H1 (cell line): Measurements from ENCODE around the gene LCMT1. TPM values are rescaled to one million over a fixed set of nuclear protein-coding genes. Genes with fewer than 3 reads are reported as not detected.

Source experiments
- CTCF ChIA-PET: fragments of 300-600 bp; sonication (Branson Sonifier 250); formaldehyde crosslinking; loops from one replicate; lab custom pipeline; 2021; ENCODE audit not compliant: partially characterized antibody; lab: Charles Lee
- POLR2A ChIA-PET: fragments of 300-600 bp; sonication (Branson Sonifier 250); formaldehyde crosslinking; loops from one replicate; lab custom pipeline; 2021; ENCODE audit warnings: inconsistent platforms; ENCODE audit not compliant: partially characterized antibody; lab: Charles Lee
- DNase-seq, 2 experiments: peaks; one replicate each; pipeline versions ENCODE4 v3.0.0 to v3.0.0-alpha.2; 2010 to 2022; ENCODE audit warnings: low spot score in 2 of 2, low read depth in 1 of 2, mixed read lengths in 1 of 2
- FAIRE-seq: peaks from 2 replicates; lab custom pipeline; 2011; peaks lifted over from hg19 to GRCh38; lab: Jason Lieb, UNC
- H2AFZ ChIP-seq: 2 replicates; pipeline ENCODE4 v1.8.1; 2012; ENCODE audit warnings: low read length, inconsistent platforms
- H2AK5ac ChIP-seq: 2 replicates; pipeline ENCODE4 v1.6.1; 2013; ENCODE audit warnings: low read depth, low read length
- H2BK120ac ChIP-seq: replicated peaks from 2 replicates; pipeline ENCODE3; 2013; ENCODE audit warnings: low read depth, low read length, inconsistent platforms
- H2BK12ac ChIP-seq: 2 replicates; pipeline ENCODE4 v1.6.1; 2013; ENCODE audit warnings: low read depth, low read length
- H2BK15ac ChIP-seq: 2 replicates; pipeline ENCODE4 v1.6.1; 2013; ENCODE audit warnings: low read length
- H2BK20ac ChIP-seq: 2 replicates; pipeline ENCODE4 v1.6.1; 2013; ENCODE audit warnings: low read length
- H2BK5ac ChIP-seq: 2 replicates; pipeline ENCODE4 v1.6.1; 2013; ENCODE audit warnings: low read depth, low read length
- H3K14ac ChIP-seq: 2 replicates; pipeline ENCODE4 v1.6.1; 2013; ENCODE audit warnings: inconsistent platforms; ENCODE audit not compliant: insufficient read length
- H3K18ac ChIP-seq: 2 replicates; pipeline ENCODE4 v1.6.1; 2013; ENCODE audit warnings: low read length; ENCODE audit errors: extremely low read depth
- H3K23ac ChIP-seq: 2 replicates; pipeline ENCODE4 v1.6.1; 2013; ENCODE audit warnings: inconsistent platforms; ENCODE audit not compliant: insufficient read length
- H3K23me2 ChIP-seq: 2 replicates; pipeline ENCODE4 v1.6.1; 2013; ENCODE audit warnings: low read depth, low read length
- H3K27ac ChIP-seq: 2 replicates; pipeline ENCODE4 v1.6.1; 2011; ENCODE audit warnings: low read depth, low read length, inconsistent platforms
- H3K27me3 ChIP-seq, 4 experiments: replicated peaks in 1 of 4; 1 replicate in 1 of 4; 2 replicates in 3 of 4; pipeline versions ENCODE4 v1.6.1 to v1.8.1; 2011 to 2013; ENCODE audit warnings: low read length in 3 of 4, mild to moderate bottlenecking in 3 of 4, inconsistent platforms in 2 of 4, mixed read lengths in 2 of 4, moderate library complexity in 1 of 4; ENCODE audit not compliant: control insufficient read depth in 3 of 4, insufficient read depth in 3 of 4; ENCODE audit errors: extremely low read depth in 1 of 4
- H3K36me3 ChIP-seq, 4 experiments: 2 replicates each; pipeline versions ENCODE4 v1.6.1 to v1.8.1; 2011 to 2013; ENCODE audit warnings: mild to moderate bottlenecking in 4 of 4, low read length in 3 of 4, moderate library complexity in 2 of 4, control low read depth in 1 of 4, inconsistent platforms in 1 of 4; ENCODE audit not compliant: insufficient read depth in 4 of 4, control insufficient read depth in 2 of 4
- H3K4ac ChIP-seq: replicated peaks from 2 replicates; pipeline ENCODE3; 2013; ENCODE audit warnings: low read length, low read depth, mixed read lengths, inconsistent platforms; ENCODE audit not compliant: insufficient read length
- H3K4me1 ChIP-seq, 4 experiments: replicated peaks in 1 of 4; 1 replicate in 1 of 4; 2 replicates in 3 of 4; pipeline versions ENCODE4 v1.6.1 to v1.8.1; 2011 to 2013; ENCODE audit warnings: low read length in 3 of 4, inconsistent platforms in 2 of 4, mixed read lengths in 1 of 4; ENCODE audit not compliant: insufficient read depth in 4 of 4, control insufficient read depth in 3 of 4
- H3K4me2 ChIP-seq, 2 experiments: 2 replicates each; pipeline versions ENCODE4 v1.6.1 to v1.8.1; 2011 to 2013; ENCODE audit warnings: low read depth in 2 of 2, low read length in 2 of 2, control low read depth in 1 of 2, inconsistent platforms in 1 of 2, mild to moderate bottlenecking in 1 of 2; ENCODE audit not compliant: insufficient read depth in 1 of 2
- H3K4me3 ChIP-seq, 4 experiments: fragments of 200-600, 300-600 bp in 1 of 4; sonication (generic), shearing (Covaris generic), sonication (Bioruptor Twin) in 1 of 4; 2 replicates each; pipeline versions ENCODE4 v1.5.1 to v1.8.1; 2011 to 2016; ENCODE audit warnings: low read length in 4 of 4, low read depth in 3 of 4, control low read depth in 2 of 4, inconsistent platforms in 2 of 4, mild to moderate bottlenecking in 2 of 4, mixed read lengths in 1 of 4, moderate library complexity in 1 of 4; ENCODE audit not compliant: insufficient read depth in 2 of 4; ENCODE audit errors: extremely low read depth in 1 of 4
- H3K56ac ChIP-seq: replicated peaks from 2 replicates; pipeline ENCODE3; 2013; ENCODE audit warnings: low read depth, mild to moderate bottlenecking, mixed read lengths, low read length, inconsistent platforms; ENCODE audit not compliant: insufficient read length
- H3K79me1 ChIP-seq: 2 replicates; pipeline ENCODE4 v1.6.1; 2013; ENCODE audit warnings: low read depth, low read length, control low read depth
- H3K79me2 ChIP-seq, 2 experiments: 2 replicates each; pipeline versions ENCODE4 v1.6.1 to v1.8.1; 2012 to 2013; ENCODE audit warnings: low read length in 2 of 2, mild to moderate bottlenecking in 2 of 2, inconsistent platforms in 1 of 2; ENCODE audit not compliant: insufficient read depth in 2 of 2, control insufficient read depth in 1 of 2
- H3K9ac ChIP-seq, 4 experiments: replicated peaks in 1 of 4; 1 replicate in 1 of 4; 2 replicates in 3 of 4; pipeline versions ENCODE4 v1.6.1 to v1.8.1; 2011 to 2013; ENCODE audit warnings: low read depth in 3 of 4, low read length in 3 of 4, control low read depth in 2 of 4, mild to moderate bottlenecking in 2 of 4, moderate library complexity in 2 of 4, inconsistent platforms in 1 of 4; ENCODE audit errors: extremely low read depth in 1 of 4
- H3K9me3 ChIP-seq, 2 experiments: 2 replicates each; pipeline versions ENCODE4 v1.6.1 to v1.8.1; 2012 to 2013; ENCODE audit warnings: mild to moderate bottlenecking in 2 of 2, moderate library complexity in 2 of 2, control low read depth in 1 of 2, inconsistent platforms in 1 of 2, low read depth in 1 of 2, low read length in 1 of 2, mixed read lengths in 1 of 2; ENCODE audit not compliant: insufficient read depth in 2 of 2
- H4K20me1 ChIP-seq, 2 experiments: replicated peaks in 1 of 2; 2 replicates each; pipeline versions ENCODE3 to v1.8.1; 2011 to 2013; ENCODE audit warnings: inconsistent platforms in 2 of 2, low read length in 2 of 2, mild to moderate bottlenecking in 1 of 2; ENCODE audit not compliant: insufficient read depth in 2 of 2, control insufficient read depth in 1 of 2
- H4K5ac ChIP-seq: 2 replicates; pipeline ENCODE4 v1.6.1; 2013; ENCODE audit warnings: low read length, low read depth, mixed read lengths, inconsistent platforms; ENCODE audit not compliant: insufficient read length
- H4K8ac ChIP-seq: 2 replicates; pipeline ENCODE4 v1.8.0; 2013; ENCODE audit warnings: mild to moderate bottlenecking, moderate library complexity, low read length, inconsistent platforms; ENCODE audit not compliant: insufficient read depth; ENCODE audit errors: extremely low read depth
- H4K91ac ChIP-seq: replicated peaks from 2 replicates; pipeline ENCODE3; 2013; ENCODE audit warnings: low read length, mixed read lengths, inconsistent platforms; ENCODE audit not compliant: insufficient read length
- ASH2L ChIP-seq: fragments of 200-600, 300-600 bp; sonication (generic); IDR thresholded peaks from one replicate; pipeline ENCODE4 v1.7.1; 2017; ENCODE audit warnings: low read length
- ATF2 ChIP-seq: IDR thresholded peaks from 2 replicates; pipeline ENCODE4 v1.6.1; 2012; ENCODE audit warnings: low read length, inconsistent platforms
- MAFK ChIP-seq: IDR thresholded peaks from 2 replicates; pipeline ENCODE4 v1.6.1; 2012; ENCODE audit warnings: low read depth, mild to moderate bottlenecking, improper control_type of control experiment, low read length
- NRF1 ChIP-seq: IDR thresholded peaks from 2 replicates; pipeline ENCODE4 v1.6.1; 2011; ENCODE audit warnings: mild to moderate bottlenecking, low read depth, low read length, improper control_type of control experiment
- RAD21 ChIP-seq, 2 experiments: IDR thresholded peaks in 1 of 2; conservative IDR thresholded peaks in 1 of 2; 2 replicates each; pipeline ENCODE4 v1.6.1; 2011; ENCODE audit warnings: low read depth in 2 of 2, low read length in 2 of 2, improper control_type of control experiment in 1 of 2, inconsistent platforms in 1 of 2, mild to moderate bottlenecking in 1 of 2, moderate library complexity in 1 of 2
- TAF1 ChIP-seq: IDR thresholded peaks from 2 replicates; pipeline ENCODE4 v1.6.1; 2011; ENCODE audit warnings: mild to moderate bottlenecking, low read depth, low read length
- TBP ChIP-seq: IDR thresholded peaks from 2 replicates; pipeline ENCODE4 v1.6.1; 2011; ENCODE audit warnings: low read depth, low read length, improper control_type of control experiment
- YY1 ChIP-seq: IDR thresholded peaks from 2 replicates; pipeline ENCODE4 v1.6.1; 2011; ENCODE audit warnings: low read depth, mild to moderate bottlenecking, low read length
- WGBS, 2 experiments: shearing (Covaris generic) in 1 of 2; methylation state at CpG; one replicate each; pipeline versions ENCODE4 v1.1.6 to v1.1.7; 2013 to 2015; ENCODE audit warnings: low lambda C conversion rate in 2 of 2, mixed read lengths in 2 of 2, inconsistent platforms in 1 of 2, low coverage in 1 of 2, missing lambda C conversion rate in 1 of 2; ENCODE audit not compliant: insufficient replicate concordance in 2 of 2, insufficient coverage in 1 of 2, insufficient read length in 1 of 2; ENCODE audit errors: extremely low coverage in 1 of 2, missing lambda C conversion rate in 1 of 2; 5-methylcytosine and 5-hydroxymethylcytosine counted together
- polyA plus RNA-seq, 7 experiments: library from polyadenylated mRNA; depleted of rRNA in 3 of 7; stranded (reverse) in 5 of 7; unstranded in 2 of 7; fragments of >200 nt in 5 of 7; fragments of 200-250 nt in 2 of 7; gene quantifications; 1 replicate in 5 of 7; 2 replicates in 1 of 7; 4 replicates in 1 of 7; pipeline versions ENCODE4 v1.2.1 to v1.2.3, GENCODE V29; 2011 to 2013; ENCODE audit warnings: missing spikeins in 2 of 7, mixed read lengths in 2 of 7
- total RNA-seq: library from RNA; stranded (reverse); fragmentation: NEBNext Ultra II Directional; extraction: Animal tissue kit (Norgen Biotek cat#: 25700); gene quantifications from 2 replicates; pipeline ENCODE4 v1.2.1, GENCODE V29; 2021

The LCMT1 gene
- total and polyA plus RNA-seq, 2 of the 8 experiments (the other 6 are each of a cell fraction or from before 2014, with no cell fraction given) = 61.0 to 80.8 TPM

- no peaks in the 10 kb centered on the region for H3K79me1 ChIP-seq
- no peaks in the 10 kb centered on the region for H3K79me2 ChIP-seq
- FAIRE-seq = no peak
- no peaks in the 10 kb centered on the region for H3K4me1 ChIP-seq
- TF ChIP-seq TBP (no peak), NRF1 (no peak), MAFK (no peak), ATF2 (no peak), TAF1 (no peak), ASH2L (no peak), YY1 (no peak), RAD21 (IDR thresholded peaks at IDR 0.05 in 1 of 2, conservative IDR thresholded peaks at IDR 0.05 in 1 of 2; ENCODE audit: low read depth in 2 of 2, low read length in 2 of 2) (no peak)
- ChIA-PET CTCF (interaction anchor here (0.7 kb wide), 1 partner anchor 14 kb away, joined by 3 read pairs; no protein-coding TSS in a partner anchor), POLR2A (no interaction called here)
- no peak overlapping the region for H3K18ac ChIP-seq
- 78% methylated on average over 5 of the region's 5 CpGs; no CpG with 5 or more reads in 1 of the 2 experiments for WGBS, 2 experiments
- peaks cover 0 to 2% of the 10 kb centered on the region in 2 experiments for H4K20me1 ChIP-seq
- no peak overlapping the region for H3K9ac ChIP-seq
- no peak overlapping the region for H2BK15ac ChIP-seq
- H3K9me3 ChIP-seq = no peaks in the 10 kb centered on the region
- H3K27ac ChIP-seq = no peak overlapping the region
- no peak overlapping the region for H2AFZ ChIP-seq
- no peak overlapping the region for H3K4me2 ChIP-seq
- H2AK5ac ChIP-seq = no peak overlapping the region
- H3K56ac ChIP-seq = no peak overlapping the region
- no peaks in the 10 kb centered on the region for H3K27me3 ChIP-seq
- H3K4me3 ChIP-seq = no peak overlapping the region
- no peak overlapping the region for H2BK120ac ChIP-seq
- H4K5ac ChIP-seq = no peak overlapping the region
- H2BK20ac ChIP-seq = no peak overlapping the region
- DNase-seq = no peak
- H2BK5ac ChIP-seq = no peak overlapping the region
- H3K23ac ChIP-seq = no peak overlapping the region
- H4K91ac ChIP-seq = no peak overlapping the region
- no peak overlapping the region for H4K8ac ChIP-seq
- no peak overlapping the region for H2BK12ac ChIP-seq
- H3K23me2 ChIP-seq = no peaks in the 10 kb centered on the region
- no peak overlapping the region for H3K4ac ChIP-seq
- H3K36me3 ChIP-seq = no peaks in the 10 kb centered on the region
- H3K14ac ChIP-seq = no peak overlapping the region
Observed at GRCh38 chr16:25100511-25100910, 11.0 kb upstream of the LCMT1 start.
